Neuronal stem cell (in vitro differentiated cells): ENCODE data around the gene HOXB3.
A peak's percentile ranks its signal among the peaks of the same experiment; 100 is the strongest.

Experiments
- DNase-seq: peaks from one replicate; pipeline ENCODE4 v3.0.0-alpha.2; 2013; ENCODE audit warnings: low spot score
- H2AFZ ChIP-seq: one replicate; pipeline ENCODE4 v1.6.1; 2013; ENCODE audit warnings: mild to moderate bottlenecking, low read length, inconsistent platforms
- H2AK5ac ChIP-seq: 2 replicates; pipeline ENCODE4 v1.6.1; 2013; ENCODE audit warnings: low read depth, mild to moderate bottlenecking, inconsistent platforms, low read length, moderate library complexity, mixed read lengths
- H2BK120ac ChIP-seq: 2 replicates; pipeline ENCODE4 v1.6.1; 2013; ENCODE audit warnings: low read depth, mild to moderate bottlenecking, inconsistent platforms, low read length, moderate library complexity, mixed read lengths
- H2BK12ac ChIP-seq: one replicate; pipeline ENCODE4 v1.6.1; 2013; ENCODE audit warnings: low read length, inconsistent platforms
- H2BK15ac ChIP-seq: 2 replicates; pipeline ENCODE4 v1.6.1; 2013; ENCODE audit warnings: mild to moderate bottlenecking, low read length, inconsistent platforms, mixed read lengths
- H2BK5ac ChIP-seq: one replicate; pipeline ENCODE4 v1.6.1; 2013; ENCODE audit warnings: inconsistent platforms, mild to moderate bottlenecking, low read length, moderate library complexity
- H3K14ac ChIP-seq: one replicate; pipeline ENCODE4 v1.6.1; 2013; ENCODE audit warnings: low read length, inconsistent platforms
- H3K18ac ChIP-seq: 2 replicates; pipeline ENCODE4 v1.6.1; 2013; ENCODE audit warnings: low read length, inconsistent platforms
- H3K23ac ChIP-seq: 2 replicates; pipeline ENCODE4 v1.6.1; 2013; ENCODE audit warnings: low read depth, mild to moderate bottlenecking, mixed read lengths, low read length, inconsistent platforms; ENCODE audit not compliant: poor library complexity
- H3K27ac ChIP-seq: replicated peaks from 3 replicates; pipeline ENCODE4 v1.5.1; 2013; ENCODE audit warnings: low read length, inconsistent platforms
- H3K27me3 ChIP-seq, 3 experiments: 2 replicates each; pipeline ENCODE4 v1.6.1; 2013; ENCODE audit warnings: low read length in 3 of 3, mild to moderate bottlenecking in 2 of 3, inconsistent platforms in 1 of 3, low read depth in 1 of 3, mixed read lengths in 1 of 3, moderate library complexity in 1 of 3; ENCODE audit not compliant: control insufficient read depth in 3 of 3, insufficient read depth in 3 of 3
- H3K36me3 ChIP-seq, 2 donors: replicated peaks in 1 of 2; 2 replicates each; pipeline ENCODE4 v1.6.1; 2013; ENCODE audit warnings: low read length in 2 of 2; ENCODE audit not compliant: control insufficient read depth in 2 of 2, insufficient read depth in 2 of 2
- H3K4ac ChIP-seq: 2 replicates; pipeline ENCODE4 v1.6.1; 2013; ENCODE audit warnings: inconsistent platforms, mild to moderate bottlenecking, low read length, moderate library complexity
- H3K4me1 ChIP-seq, 2 donors: 1 replicate in 1 of 2; 2 replicates in 1 of 2; pipeline ENCODE4 v1.6.1; 2013; ENCODE audit warnings: low read length in 2 of 2, low read depth in 1 of 2; ENCODE audit not compliant: control insufficient read depth in 2 of 2, insufficient read depth in 1 of 2
- H3K4me2 ChIP-seq: one replicate; pipeline ENCODE4 v1.6.1; 2013; ENCODE audit warnings: mild to moderate bottlenecking, low read length, inconsistent platforms; ENCODE audit not compliant: insufficient read depth, poor library complexity, severe bottlenecking
- H3K4me3 ChIP-seq, 2 donors: 2 replicates each; pipeline ENCODE4 v1.5.1; 2013; ENCODE audit warnings: low read length in 2 of 2, mild to moderate bottlenecking in 2 of 2, inconsistent platforms in 1 of 2, moderate library complexity in 1 of 2
- H3K79me1 ChIP-seq: one replicate; pipeline ENCODE4 v1.6.1; 2013; ENCODE audit warnings: low read depth, mild to moderate bottlenecking, inconsistent platforms, low read length, moderate library complexity
- H3K9ac ChIP-seq: one replicate; pipeline ENCODE4 v1.6.1; 2013; ENCODE audit warnings: mild to moderate bottlenecking, low read depth, low read length, inconsistent platforms; ENCODE audit not compliant: poor library complexity
- H3K9me3 ChIP-seq, 2 donors: replicated peaks in 1 of 2; 2 replicates each; pipeline versions ENCODE3 to v1.6.1; 2013; ENCODE audit warnings: low read length in 2 of 2, mild to moderate bottlenecking in 2 of 2, inconsistent platforms in 1 of 2, low read depth in 1 of 2, mixed read lengths in 1 of 2, moderate library complexity in 1 of 2; ENCODE audit not compliant: control insufficient read depth in 2 of 2, insufficient read depth in 1 of 2
- H4K8ac ChIP-seq: one replicate; pipeline ENCODE4 v1.6.1; 2013; ENCODE audit warnings: low read depth, mild to moderate bottlenecking, inconsistent platforms, low read length, moderate library complexity
- H4K91ac ChIP-seq: one replicate; pipeline ENCODE4 v1.6.1; 2013; ENCODE audit warnings: low read length, low read depth, mild to moderate bottlenecking, inconsistent platforms; ENCODE audit not compliant: poor library complexity
- WGBS, 2 donors: extraction: QIAGEN DNeasy Blood & Tissue Kit; methylation state at CpG; one replicate each; pipeline ENCODE4 v1.1.7; 2013; ENCODE audit warnings: missing lambda C conversion rate in 2 of 2, mixed read lengths in 1 of 2; ENCODE audit not compliant: insufficient read length in 2 of 2, insufficient replicate concordance in 1 of 2; ENCODE audit errors: extremely low coverage in 2 of 2; 5-methylcytosine and 5-hydroxymethylcytosine counted together

HOXB3 gene

GRCh38 chr17:48550502-48551213 is 39.4 kb downstream of the HOXB3 start:
- H2AFZ ChIP-seq: no peak overlapping the region
- H3K4me2 ChIP-seq: no peak overlapping the region
- H3K79me1 ChIP-seq: peaks cover 2% of the 10 kb centered on the region
- no peak overlapping the region for H3K27ac ChIP-seq
- no peak overlapping the region for H3K4me3 ChIP-seq
- H3K9ac ChIP-seq: no peak overlapping the region
- H2BK120ac ChIP-seq: no peak overlapping the region
- peak overlapping the region; percentile 28 for H3K23ac ChIP-seq
- peaks cover 0 to 6% of the 10 kb centered on the region in 2 donors for H3K9me3 ChIP-seq
- WGBS, 2 donors: no CpG with 5 or more reads among the region's 70 CpGs
- no peak overlapping the region for H4K91ac ChIP-seq
- H4K8ac ChIP-seq: no peak overlapping the region
- no peaks in the 10 kb centered on the region for H3K36me3 ChIP-seq
- H3K4me1 ChIP-seq: no peaks in the 10 kb centered on the region
- no peak overlapping the region for H3K14ac ChIP-seq
- peaks cover 53 to 95% (median 87%) of the 10 kb centered on the region in 3 experiments for H3K27me3 ChIP-seq
- H2BK5ac ChIP-seq: no peak overlapping the region
- no peak overlapping the region for H2AK5ac ChIP-seq
- no peak overlapping the region for H3K4ac ChIP-seq
- no peak overlapping the region for H2BK15ac ChIP-seq
- no peak overlapping the region for H2BK12ac ChIP-seq
- DNase-seq: no peak
- H3K18ac ChIP-seq: no peak overlapping the region

DNA sequence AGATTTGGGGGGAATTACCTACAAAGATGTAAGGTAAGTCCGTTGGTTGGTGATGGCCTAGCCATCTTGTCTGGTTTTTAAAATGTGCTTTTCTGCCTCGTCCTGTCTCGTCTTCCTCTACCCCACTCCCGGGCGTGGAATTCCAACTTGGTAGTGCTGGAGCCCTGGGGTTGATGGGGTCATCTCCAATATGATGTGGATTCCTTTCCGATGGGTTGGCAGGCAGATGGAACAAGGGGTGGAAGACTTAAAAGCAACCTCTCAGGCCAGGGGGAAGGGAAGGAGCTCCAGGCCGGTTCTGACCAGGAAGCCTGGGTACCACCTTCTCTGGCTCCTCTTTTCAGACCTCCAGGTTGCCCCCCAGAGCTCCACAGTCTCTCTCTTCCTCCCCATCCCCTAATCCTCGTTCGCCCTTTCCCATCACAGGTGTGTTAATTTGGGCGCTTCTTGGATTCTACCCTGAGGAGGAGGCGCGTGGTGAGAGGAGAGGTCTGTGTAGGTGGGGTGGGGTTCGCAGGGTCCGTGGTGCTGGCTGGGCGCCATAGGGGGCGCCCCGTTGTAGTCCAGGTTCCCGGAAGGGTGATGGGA is 40.0 kb downstream of the HOXB3 start:
- H3K9me3 ChIP-seq: peaks cover 0 to 6% of the 10 kb centered on the region in 2 donors
- no peak overlapping the region for H2AK5ac ChIP-seq
- H2BK15ac ChIP-seq: no peak overlapping the region
- no peak overlapping the region for H4K8ac ChIP-seq
- H3K27ac ChIP-seq: no peak overlapping the region
- peak overlapping the region in 1 of 2 donors; percentile 30 for H3K4me3 ChIP-seq
- H3K4me1 ChIP-seq: no peaks in the 10 kb centered on the region
- peak overlapping the region; percentile 28 for H3K23ac ChIP-seq
- H3K18ac ChIP-seq: no peak overlapping the region
- H3K14ac ChIP-seq: no peak overlapping the region
- no peak overlapping the region for H4K91ac ChIP-seq
- no CpG with 5 or more reads among the region's 18 CpGs for WGBS, 2 donors
- H2BK12ac ChIP-seq: no peak overlapping the region
- H3K36me3 ChIP-seq: no peaks in the 10 kb centered on the region
- no peak overlapping the region for H3K4ac ChIP-seq
- no peak overlapping the region for H2AFZ ChIP-seq
- no peak for DNase-seq
- no peak overlapping the region for H3K4me2 ChIP-seq
- H3K79me1 ChIP-seq: peaks cover 2% of the 10 kb centered on the region
- H2BK120ac ChIP-seq: no peak overlapping the region
- no peak overlapping the region for H3K9ac ChIP-seq
- peaks cover 59 to 95% (median 88%) of the 10 kb centered on the region in 3 experiments for H3K27me3 ChIP-seq
- H2BK5ac ChIP-seq: no peak overlapping the region

DNA sequence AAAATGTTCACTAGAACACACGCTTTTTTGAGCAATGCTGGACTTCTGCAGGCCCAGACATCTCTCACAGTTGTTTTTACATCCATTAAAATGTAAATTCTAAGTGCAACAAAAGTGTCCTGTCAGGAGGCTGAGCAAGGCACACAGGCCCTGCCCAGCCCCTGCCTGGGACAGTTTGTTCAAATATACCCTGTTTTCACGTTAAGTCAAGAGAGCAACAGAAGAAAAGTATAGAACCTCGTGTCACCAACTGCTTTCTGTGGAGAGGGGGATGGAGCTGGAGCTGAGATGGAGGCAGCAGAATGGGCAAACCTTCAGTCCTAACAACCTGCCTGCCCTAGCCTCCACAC is 40.8 kb downstream of the HOXB3 start:
- H3K4me2 ChIP-seq: no peak overlapping the region
- no peak overlapping the region for H2AK5ac ChIP-seq
- peaks cover 54 to 94% (median 88%) of the 10 kb centered on the region in 3 experiments for H3K27me3 ChIP-seq
- H3K9ac ChIP-seq: no peak overlapping the region
- H3K27ac ChIP-seq: no peak overlapping the region
- no CpG with 5 or more reads among the region's 3 CpGs for WGBS, 2 donors
- H3K14ac ChIP-seq: no peak overlapping the region
- H3K4ac ChIP-seq: no peak overlapping the region
- H3K4me1 ChIP-seq: no peaks in the 10 kb centered on the region
- no peak overlapping the region for H4K91ac ChIP-seq
- H3K36me3 ChIP-seq: no peaks in the 10 kb centered on the region
- H4K8ac ChIP-seq: no peak overlapping the region
- no peak for DNase-seq
- H2BK12ac ChIP-seq: no peak overlapping the region
- no peak overlapping the region for H2BK5ac ChIP-seq
- no peak overlapping the region for H3K18ac ChIP-seq
- no peak overlapping the region for H3K4me3 ChIP-seq
- H2AFZ ChIP-seq: no peak overlapping the region
- no peak overlapping the region for H3K23ac ChIP-seq
- no peak overlapping the region for H2BK120ac ChIP-seq
- no peak overlapping the region for H2BK15ac ChIP-seq
- no peaks in the 10 kb centered on the region for H3K79me1 ChIP-seq
- peaks cover 0 to 6% of the 10 kb centered on the region in 2 donors for H3K9me3 ChIP-seq

GRCh38 chr17:48548523-48549280 is 41.3 kb downstream of the HOXB3 start:
- Histone ChIP-seq H3K27me3 (peaks cover 53 to 94% (median 88%) of the 10 kb centered on the region in 3 experiments), H3K27ac (no peak overlapping the region), H3K4me1 (no peaks in the 10 kb centered on the region)

More at GRCh38 chr17:48548523-48549280, 41.3 kb downstream of the HOXB3 start:
- Histone ChIP-seq H3K36me3 (no peaks in the 10 kb centered on the region), H2BK120ac (no peak overlapping the region), H4K8ac (no peak overlapping the region), H2BK5ac (no peak overlapping the region), H2BK12ac (no peak overlapping the region), H3K9me3 (peaks cover 0 to 6% of the 10 kb centered on the region in 2 donors), H2AK5ac (no peak overlapping the region), H2AFZ (no peak overlapping the region), H3K4me2 (no peak overlapping the region), H3K4me3 (no peak overlapping the region), H3K14ac (no peak overlapping the region), H3K79me1 (no peaks in the 10 kb centered on the region), H3K18ac (no peak overlapping the region), H3K4ac (no peak overlapping the region), H2BK15ac (no peak overlapping the region), H4K91ac (no peak overlapping the region), H3K23ac (no peak overlapping the region), H3K9ac (no peak overlapping the region)
- DNase-seq: no peak
- WGBS, 2 donors: no CpG with 5 or more reads among the region's 6 CpGs
